Stimulated activated CD8-positive, alpha-beta memory T cell treated with anti-CD3 and anti-CD28 coated beads, Interleukin-15, amount 100 ng/mL, for 4 hours (primary cell): ENCODE data around the gene RARA.

ENCODE experiments used
- DNase-seq, 2 donors: peaks; one replicate each; pipeline ENCODE4 v3.0.0-alpha.2; 2020; ENCODE audit warnings: low read depth in 2 of 2

RARA gene

DNA sequence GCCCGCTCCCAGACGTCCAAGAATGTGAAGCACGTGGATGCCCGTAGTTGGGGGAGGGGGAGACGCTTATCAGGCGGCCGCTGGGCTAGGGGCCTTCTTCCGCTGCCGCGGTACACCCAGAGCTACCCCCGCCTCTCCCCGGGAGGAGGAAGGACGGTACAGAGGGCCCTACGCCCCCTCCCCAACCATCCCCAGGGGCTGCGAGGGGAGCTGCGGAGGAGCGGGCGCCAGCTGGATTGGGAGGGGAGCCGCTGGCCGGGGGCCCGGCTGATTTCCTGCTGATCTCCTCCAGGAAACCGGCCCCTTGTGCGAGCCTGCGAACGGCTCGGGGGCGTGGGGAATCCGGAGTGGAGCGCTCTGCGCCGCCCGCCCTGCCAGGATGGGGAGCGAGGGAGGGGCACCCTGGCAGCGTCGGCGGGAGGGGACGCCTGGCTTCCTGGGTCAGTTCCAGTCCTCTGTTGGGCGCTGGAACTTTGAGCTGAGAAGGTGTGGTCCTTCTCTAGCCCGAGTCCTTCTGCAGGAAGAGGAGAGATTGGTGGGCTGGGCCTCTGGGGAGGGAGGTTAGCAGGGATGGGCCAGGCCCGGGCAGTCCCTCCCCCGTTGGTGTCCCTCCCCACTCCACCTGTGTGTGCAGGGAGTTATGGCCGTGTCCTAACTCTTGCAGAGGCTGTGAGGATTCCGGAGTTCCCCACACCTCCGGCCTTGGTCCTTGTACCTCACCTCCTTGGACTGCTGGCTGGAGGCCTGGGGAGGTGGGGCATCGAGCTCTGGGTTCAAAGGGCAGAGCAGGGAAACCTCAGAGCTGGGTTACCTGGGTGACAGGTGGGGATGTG, 36.4 kb downstream of the RARA start:
- no peak for DNase-seq

- DNase-seq = no peak
Observed at GRCh38 chr17:40345994-40346764, 37.2 kb downstream of the RARA start.

DNA sequence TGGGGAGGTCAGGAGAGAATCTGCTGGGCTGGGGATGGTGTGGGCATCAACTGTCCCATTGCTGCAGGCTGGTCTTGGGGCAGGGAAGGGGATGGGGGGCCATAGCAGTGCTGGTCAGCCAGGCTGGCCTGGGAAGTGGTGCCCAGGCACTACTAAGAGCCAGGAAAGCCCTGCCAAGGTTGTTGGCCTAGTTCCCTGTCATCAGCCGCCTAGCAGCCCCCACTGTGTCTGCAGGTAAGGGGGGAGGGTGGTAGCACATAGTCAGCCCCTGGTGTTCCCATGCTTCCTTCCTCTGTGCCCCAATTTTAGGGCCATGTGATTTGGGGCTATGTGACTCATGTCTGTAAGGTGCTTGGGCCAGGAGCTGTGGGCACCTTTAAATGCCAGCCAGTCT, 37.8 kb downstream of the RARA start:
- DNase-seq = no peak

GRCh38 chr17:40347319-40348135, 38.5 kb downstream of the RARA start:
- DNase-seq = no peak

DNA sequence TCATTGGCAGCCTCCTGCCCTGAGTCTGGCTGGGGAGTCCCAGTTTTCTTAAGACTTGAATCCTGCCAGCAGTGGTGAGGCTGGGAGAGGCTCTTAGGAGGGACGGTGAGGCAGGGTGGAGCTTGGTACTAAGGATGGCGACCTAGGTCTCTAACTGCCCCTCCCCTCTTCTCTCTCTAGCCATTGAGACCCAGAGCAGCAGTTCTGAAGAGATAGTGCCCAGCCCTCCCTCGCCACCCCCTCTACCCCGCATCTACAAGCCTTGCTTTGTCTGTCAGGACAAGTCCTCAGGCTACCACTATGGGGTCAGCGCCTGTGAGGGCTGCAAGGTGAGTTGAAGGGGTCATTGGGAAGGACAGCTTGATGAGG, 39.1 kb downstream of the RARA start:
- DNase-seq = no peak

DNA sequence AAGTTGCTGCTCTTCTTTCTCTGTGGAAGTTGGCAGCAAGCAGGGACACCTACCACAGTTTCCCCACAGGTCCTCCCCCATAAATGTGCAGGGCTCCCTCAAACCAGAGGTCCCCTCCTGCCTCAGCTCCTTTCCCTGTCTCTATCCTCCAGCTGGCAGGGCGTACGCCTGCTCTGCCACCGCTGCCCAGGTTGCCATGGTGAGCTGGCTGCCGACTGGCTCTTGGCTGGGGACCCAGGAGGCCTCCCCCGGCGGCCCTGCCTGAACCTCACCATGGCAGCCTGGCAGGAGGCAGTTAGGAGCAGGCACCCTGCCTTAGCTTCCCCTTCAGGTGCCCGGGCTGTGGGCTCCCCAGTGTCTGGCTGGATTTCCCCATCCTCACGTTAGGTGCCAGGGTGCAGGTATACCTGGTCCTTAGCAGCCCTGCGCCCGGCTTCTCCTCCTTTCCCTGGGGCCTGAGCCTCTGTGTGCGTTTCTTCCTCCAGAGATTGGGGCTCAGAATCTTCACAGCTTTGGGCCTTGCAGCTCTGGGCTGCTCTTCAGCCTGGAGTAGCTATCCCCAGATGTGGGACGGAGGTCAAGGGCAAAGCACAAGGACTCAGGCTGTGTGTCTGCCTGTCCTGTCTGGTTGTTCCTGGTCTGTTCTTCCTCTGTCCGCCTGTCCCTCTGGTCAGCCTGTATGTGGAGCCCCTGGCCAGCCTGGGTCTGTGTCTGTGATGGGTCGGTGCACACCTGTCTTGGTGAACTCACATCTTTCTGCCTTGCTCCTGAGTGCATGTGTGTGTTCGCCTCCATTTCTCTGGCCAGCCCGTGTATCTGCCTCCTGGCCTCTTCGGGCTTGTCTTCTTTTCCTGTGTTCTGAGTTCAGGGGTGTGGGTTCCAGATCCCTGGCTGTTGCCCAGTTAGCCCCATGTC, 39.8 kb downstream of the RARA start:
- DNase-seq = no peak

- DNase-seq = no peak
Observed at GRCh38 chr17:40349477-40349894, 40.5 kb downstream of the RARA start.

DNA sequence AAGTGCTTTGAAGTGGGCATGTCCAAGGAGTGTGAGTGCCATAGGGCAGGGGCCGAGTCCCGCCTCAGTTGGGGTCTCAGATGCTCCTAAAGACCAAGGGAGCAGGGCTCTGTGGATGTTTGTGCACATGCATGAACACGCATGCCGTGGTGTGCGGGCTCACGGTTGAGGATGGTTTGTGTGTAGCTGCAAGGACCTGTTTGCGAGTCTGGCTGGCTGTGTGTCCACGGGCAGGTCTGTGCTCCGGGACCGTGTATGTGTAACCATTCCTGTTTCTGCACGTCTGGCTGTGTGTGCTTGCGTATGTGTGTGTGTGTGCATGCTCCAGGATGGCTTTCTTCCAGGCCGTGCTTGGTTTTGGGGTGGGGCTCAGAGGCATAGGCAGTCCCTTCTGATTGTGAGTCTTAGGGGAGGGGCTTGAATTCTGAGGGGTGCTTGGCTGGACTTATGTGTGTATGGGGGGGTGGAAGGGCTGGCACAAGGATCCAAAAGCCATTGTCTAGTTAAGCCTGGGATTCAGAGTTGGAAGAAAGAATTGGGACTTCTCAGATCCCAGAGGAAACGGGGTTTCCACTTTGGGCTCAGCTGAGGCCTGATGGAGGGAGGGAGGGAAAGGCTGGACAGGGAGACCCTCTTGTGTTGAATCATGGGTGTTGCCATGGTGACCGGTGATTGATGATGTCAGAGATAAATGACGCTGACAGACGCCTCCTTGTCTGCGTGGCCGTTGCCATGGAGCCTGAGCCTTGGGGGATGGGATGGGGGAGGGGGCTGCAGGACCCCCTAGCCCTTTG, 41.1 kb downstream of the RARA start:
- DNase-seq = no peak

GRCh38 chr17:40350689-40351358, 41.8 kb downstream of the RARA start:
- no peak for DNase-seq

GRCh38 chr17:40351359-40352236, 42.6 kb downstream of the RARA start:
- no peak for DNase-seq

DNA sequence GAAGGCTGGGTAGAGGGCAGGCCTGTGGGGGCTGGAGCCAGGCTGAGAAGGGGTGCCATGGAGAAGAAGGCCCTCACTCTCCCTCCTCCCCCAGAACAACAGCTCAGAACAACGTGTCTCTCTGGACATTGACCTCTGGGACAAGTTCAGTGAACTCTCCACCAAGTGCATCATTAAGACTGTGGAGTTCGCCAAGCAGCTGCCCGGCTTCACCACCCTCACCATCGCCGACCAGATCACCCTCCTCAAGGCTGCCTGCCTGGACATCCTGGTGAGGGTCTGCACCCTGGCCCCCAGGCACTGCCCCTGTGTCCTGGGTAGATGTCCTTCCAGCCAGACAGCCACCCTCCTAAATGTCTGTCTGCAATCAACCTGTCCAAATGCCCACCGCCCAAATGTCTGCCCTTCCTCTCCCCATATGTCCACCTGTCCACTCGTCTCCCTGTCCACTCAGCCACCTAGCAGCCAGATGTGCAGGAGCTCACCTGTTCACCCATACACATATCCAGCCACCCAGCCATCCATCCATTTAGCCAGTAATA, 43.3 kb downstream of the RARA start:
- DNase-seq = no peak

- DNase-seq = no peak
Observed at GRCh38 chr17:40352779-40353394, 43.9 kb downstream of the RARA start.

DNA sequence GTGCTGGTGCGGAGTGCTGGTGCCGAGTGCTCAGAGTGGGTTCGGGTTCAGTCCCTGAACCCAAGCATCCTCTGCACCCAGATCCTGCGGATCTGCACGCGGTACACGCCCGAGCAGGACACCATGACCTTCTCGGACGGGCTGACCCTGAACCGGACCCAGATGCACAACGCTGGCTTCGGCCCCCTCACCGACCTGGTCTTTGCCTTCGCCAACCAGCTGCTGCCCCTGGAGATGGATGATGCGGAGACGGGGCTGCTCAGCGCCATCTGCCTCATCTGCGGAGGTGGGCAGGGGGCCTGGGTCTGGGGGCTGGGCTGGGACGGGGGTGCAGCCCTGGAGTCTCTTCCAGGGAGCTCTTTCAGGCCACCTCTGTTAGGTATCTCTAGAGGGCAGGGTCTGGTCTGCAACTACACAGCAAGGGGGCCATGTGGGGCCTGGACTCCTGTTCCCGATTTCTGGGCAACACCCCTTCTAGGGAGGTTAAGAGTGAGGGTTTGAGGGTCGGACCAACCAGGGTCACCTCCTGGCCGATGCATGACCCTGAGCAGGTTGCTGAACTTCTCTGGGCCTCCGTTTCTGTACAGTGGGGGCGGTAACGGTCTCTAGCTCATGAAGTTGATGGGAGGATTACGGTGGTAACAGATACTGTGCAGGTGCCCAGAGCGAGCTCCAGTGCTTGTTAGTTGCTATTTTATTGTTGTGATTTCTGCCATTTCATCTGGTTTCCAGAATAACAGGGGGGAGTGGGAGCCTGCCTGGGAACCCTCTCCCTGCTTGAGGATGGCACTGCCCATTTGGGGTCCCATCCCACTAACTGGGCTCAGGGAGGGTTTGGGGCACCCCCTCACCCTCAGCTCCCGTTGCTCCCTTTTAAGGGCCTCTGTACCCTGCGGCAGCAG, 45.5 kb downstream of the RARA start:
- DNase-seq = no peak

GRCh38 chr17:40355123-40355803, 46.3 kb downstream of the RARA start:
- DNase-seq = peak; percentile 46 to 49

DNA sequence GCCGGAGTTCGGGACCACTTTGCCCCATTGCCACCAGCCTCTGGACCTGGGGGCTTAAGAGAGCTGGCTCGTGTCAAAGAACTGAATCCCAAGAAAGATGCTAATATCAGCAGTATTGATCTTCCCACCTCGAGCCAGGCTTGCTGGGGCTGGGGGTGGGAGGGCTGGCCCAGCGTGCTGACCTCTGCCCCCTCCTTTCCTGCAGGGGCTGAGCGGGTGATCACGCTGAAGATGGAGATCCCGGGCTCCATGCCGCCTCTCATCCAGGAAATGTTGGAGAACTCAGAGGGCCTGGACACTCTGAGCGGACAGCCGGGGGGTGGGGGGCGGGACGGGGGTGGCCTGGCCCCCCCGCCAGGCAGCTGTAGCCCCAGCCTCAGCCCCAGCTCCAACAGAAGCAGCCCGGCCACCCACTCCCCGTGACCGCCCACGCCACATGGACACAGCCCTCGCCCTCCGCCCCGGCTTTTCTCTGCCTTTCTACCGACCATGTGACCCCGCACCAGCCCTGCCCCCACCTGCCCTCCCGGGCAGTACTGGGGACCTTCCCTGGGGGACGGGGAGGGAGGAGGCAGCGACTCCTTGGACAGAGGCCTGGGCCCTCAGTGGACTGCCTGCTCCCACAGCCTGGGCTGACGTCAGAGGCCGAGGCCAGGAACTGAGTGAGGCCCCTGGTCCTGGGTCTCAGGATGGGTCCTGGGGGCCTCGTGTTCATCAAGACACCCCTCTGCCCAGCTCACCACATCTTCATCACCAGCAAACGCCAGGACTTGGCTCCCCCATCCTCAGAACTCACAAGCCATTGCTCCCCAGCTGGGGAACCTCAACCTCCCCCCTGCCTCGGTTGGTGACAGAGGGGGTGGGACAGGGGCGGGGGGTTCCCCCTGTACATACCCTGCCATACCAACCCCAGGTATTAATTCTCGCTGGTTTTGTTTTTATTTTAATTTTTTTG, 47.1 kb downstream of the RARA start:
- DNase-seq = no peak
